Endothelial cell of umbilical vein (primary cell): ENCODE data around the gene CHST7. TPM values are rescaled to one million over a fixed set of nuclear protein-coding genes. Genes with fewer than 3 reads are reported as not detected.

Experiments
- BruUV-seq: library from RNA; stranded (reverse); fragments of 400-500 nt; replicated peaks from 2 replicates; lab custom pipeline; 2021; lab: Mats Ljungman, UMichigan
- CTCF ChIA-PET: fragments of 300-600, 350-600 bp; sonication (Branson Sonifier 250); formaldehyde crosslinking; loops from one replicate; lab custom pipeline; 2021; ENCODE audit warnings: antibody characterized with exemption, inconsistent platforms; lab: Charles Lee
- POLR2A ChIA-PET: fragments of 300-600, 350-600 bp; sonication (Branson Sonifier 250); formaldehyde crosslinking; loops from one replicate; lab custom pipeline; 2021; ENCODE audit warnings: antibody characterized with exemption, inconsistent platforms; lab: Charles Lee
- DNase-seq: peaks from one replicate; pipeline ENCODE4 v3.0.0-alpha.2; 2011; ENCODE audit warnings: low read depth, low spot score
- FAIRE-seq: peaks from 2 replicates; lab custom pipeline; 2011; peaks lifted over from hg19 to GRCh38; lab: Jason Lieb, UNC
- H2AFZ ChIP-seq: 2 replicates; pipeline ENCODE4 v1.6.0; 2012; ENCODE audit warnings: low read depth, low read length, control low read depth, inconsistent platforms
- H3K27ac ChIP-seq: 2 replicates; pipeline ENCODE4 v1.5.1; 2011; ENCODE audit warnings: low read depth, mild to moderate bottlenecking, control low read depth, low read length, moderate library complexity; ENCODE audit not compliant: insufficient read depth
- H3K27me3 ChIP-seq, 2 experiments: 2 replicates each; pipeline versions ENCODE4 v1.6.0 to v1.6.1; 2011; ENCODE audit warnings: low read length in 2 of 2, mixed read lengths in 1 of 2; ENCODE audit not compliant: control insufficient read depth in 2 of 2, insufficient read depth in 2 of 2
- H3K36me3 ChIP-seq, 2 experiments: 2 replicates in 1 of 2; 3 replicates in 1 of 2; pipeline ENCODE4 v1.5.1; 2011; ENCODE audit warnings: low read length in 2 of 2, mild to moderate bottlenecking in 1 of 2, moderate library complexity in 1 of 2; ENCODE audit not compliant: control insufficient read depth in 2 of 2, insufficient read depth in 2 of 2; ENCODE audit errors: extremely low read depth in 1 of 2
- H3K4me1 ChIP-seq: 3 replicates; pipeline ENCODE4 v1.5.1; 2011; ENCODE audit warnings: mild to moderate bottlenecking, low read length; ENCODE audit not compliant: control insufficient read depth, insufficient read depth; ENCODE audit errors: extremely low read depth
- H3K4me2 ChIP-seq: 2 replicates; pipeline ENCODE4 v1.6.1; 2011; ENCODE audit warnings: low read length, control low read depth, mixed read lengths; ENCODE audit not compliant: insufficient read depth
- H3K4me3 ChIP-seq, 3 experiments: fragments of 200-600 bp in 1 of 3; sonication (generic), shearing (Covaris generic) in 1 of 3; replicated peaks in 1 of 3; 2 replicates each; pipeline ENCODE4 v1.5.1; 2011 to 2016; ENCODE audit warnings: control low read depth in 3 of 3, low read length in 3 of 3, mild to moderate bottlenecking in 2 of 3, inconsistent platforms in 1 of 3, low read depth in 1 of 3, moderate library complexity in 1 of 3; ENCODE audit not compliant: insufficient read depth in 1 of 3
- H3K79me2 ChIP-seq: 2 replicates; pipeline ENCODE4 v1.6.0; 2012; ENCODE audit warnings: low read length, inconsistent platforms; ENCODE audit not compliant: control insufficient read depth, insufficient read depth
- H3K9ac ChIP-seq: replicated peaks from 2 replicates; pipeline ENCODE3; 2011; ENCODE audit warnings: low read length, control low read depth; ENCODE audit not compliant: insufficient read depth; ENCODE audit errors: extremely low read depth
- H3K9me1 ChIP-seq: replicated peaks from 3 replicates; pipeline ENCODE4 v1.6.0; 2011; ENCODE audit warnings: mild to moderate bottlenecking, low read length; ENCODE audit not compliant: control insufficient read depth, insufficient read depth; ENCODE audit errors: extremely low read depth
- H3K9me3 ChIP-seq: replicated peaks from 2 replicates; pipeline ENCODE4 v1.5.1; 2012; ENCODE audit warnings: low read length, inconsistent platforms; ENCODE audit not compliant: control insufficient read depth, insufficient read depth
- H4K20me1 ChIP-seq: replicated peaks from 2 replicates; pipeline ENCODE3; 2011; ENCODE audit warnings: mild to moderate bottlenecking, low read length; ENCODE audit not compliant: control insufficient read depth, insufficient read depth; ENCODE audit errors: extremely low read depth
- CTCF ChIP-seq, 2 donors: IDR thresholded peaks; 1 replicate in 1 of 2; 2 replicates in 1 of 2; pipeline ENCODE4 v1.5.1; 2011; ENCODE audit warnings: low read length in 2 of 2, mild to moderate bottlenecking in 2 of 2, moderate library complexity in 2 of 2, control low read depth in 1 of 2, inconsistent platforms in 1 of 2, low read depth in 1 of 2; ENCODE audit not compliant: insufficient read depth in 1 of 2; ENCODE audit errors: extremely low read depth in 1 of 2
- EZH2 ChIP-seq: IDR thresholded peaks from 2 replicates; pipeline ENCODE4 v1.6.1; 2012; ENCODE audit warnings: borderline replicate concordance, low read depth, mild to moderate bottlenecking, moderate library complexity, low read length, inconsistent platforms; ENCODE audit not compliant: severe bottlenecking
- FOS ChIP-seq: IDR thresholded peaks from 2 replicates; pipeline ENCODE4 v1.6.1; 2011; ENCODE audit warnings: mild to moderate bottlenecking, low read length, moderate library complexity, borderline replicate concordance; ENCODE audit not compliant: insufficient read depth
- GATA2 ChIP-seq: IDR thresholded peaks from 2 replicates; pipeline ENCODE4 v1.7.0; 2011; ENCODE audit warnings: low read depth, mild to moderate bottlenecking, moderate library complexity, mixed read lengths, low read length; ENCODE audit not compliant: insufficient read length, insufficient read depth
- JUN ChIP-seq: IDR thresholded peaks from 2 replicates; pipeline ENCODE4 v1.6.1; 2011; ENCODE audit warnings: borderline replicate concordance, low read depth; ENCODE audit not compliant: insufficient read length, insufficient read depth
- MAX ChIP-seq: IDR thresholded peaks from 2 replicates; pipeline ENCODE4 v1.6.1; 2011; ENCODE audit not compliant: insufficient read depth, insufficient read length
- MYC ChIP-seq: IDR thresholded peaks from one replicate; pipeline ENCODE4 v1.6.1; 2011; ENCODE audit warnings: mild to moderate bottlenecking, low read depth, low read length
- POLR2A ChIP-seq: IDR thresholded peaks from 2 replicates; pipeline ENCODE4 v1.6.1; 2012; ENCODE audit warnings: low read depth, mild to moderate bottlenecking, control low read depth, low read length
- POLR2AphosphoS5 ChIP-seq: IDR thresholded peaks from 2 replicates; pipeline ENCODE4 v1.6.1; 2012; ENCODE audit warnings: low read depth, mild to moderate bottlenecking, control low read depth, low read length, moderate library complexity; ENCODE audit not compliant: insufficient read depth
- dilution Hi-C: fragments of 300-500 bp; cut with MboI; formaldehyde crosslinking; loops from one replicate; pipeline ENCODE4 v1.15.0; 2019; ENCODE audit warnings: low sequenced_read_pairs; ENCODE audit not compliant: extremely low pct_ligation_motif_present
- intact Hi-C: fragments of 100-400 bp; cut with micrococcal nuclease; formaldehyde crosslinking; loops from one replicate; pipeline ENCODE4 v1.10.0; 2022
- polyA plus RNA-seq, 4 experiments: library from polyadenylated mRNA; depleted of rRNA in 3 of 4; stranded (reverse) in 3 of 4; unstranded in 1 of 4; fragments of >200 nt; gene quantifications; 2 replicates each; pipeline versions ENCODE4 v1.2.1 to v1.2.3, GENCODE V29; 2011 to 2012; ENCODE audit warnings: missing spikeins in 1 of 4
- total RNA-seq: library from RNA; stranded (reverse); gene quantifications from 2 replicates; pipeline ENCODE4 v1.2.3, GENCODE V29; 2021

Gene CHST7
- total and polyA plus RNA-seq, 2 donors (not counting 3 experiments of a cell fraction or from before 2014, with no cell fraction given), result 4.5 to 11.2 TPM

GRCh38 chrX:46576458-46576857 lies 2.9 kb downstream of the CHST7 start:
- no peak overlapping the region for H3K9ac ChIP-seq
- CTCF ChIA-PET, result interaction anchor here (1.4 to 4.0 kb wide), 2 partner anchors 10 to 22 kb away, joined by 6 to 11 read pairs; no protein-coding TSS in a partner anchor
- no peaks in the 10 kb centered on the region for H3K36me3 ChIP-seq
- dilution Hi-C loops (no loop called here), intact Hi-C loops (loop anchor here (10.0 kb wide), 1 partner anchor 218 kb away; no protein-coding TSS in a partner anchor)
- H2AFZ ChIP-seq, result no peak overlapping the region
- H3K79me2 ChIP-seq, result peaks cover 5% of the 10 kb centered on the region
- no TSS peak for BruUV-seq
- H3K4me1 ChIP-seq, result peaks cover 30% of the 10 kb centered on the region
- H3K27ac ChIP-seq, result no peak overlapping the region
- no peaks in the 10 kb centered on the region for H4K20me1 ChIP-seq
- no peaks in the 10 kb centered on the region for H3K9me3 ChIP-seq
- H3K9me1 ChIP-seq, result no peaks in the 10 kb centered on the region
- H3K27me3 ChIP-seq, result no peaks in the 10 kb centered on the region
- FAIRE-seq (peak; percentile 79), DNase-seq (peak; percentile 29)
- H3K4me2 ChIP-seq, result peak overlapping the region; percentile 76
- POLR2A ChIA-PET, result interaction anchor here (0.6 to 1.2 kb wide), 2 partner anchors 11 to 19 kb away, joined by 3 to 4 read pairs; no protein-coding TSS in a partner anchor
- no peak for TF ChIP-seq MAX
- no peak for TF ChIP-seq FOS
- TF ChIP-seq POLR2A, result no peak
- TF ChIP-seq MYC, result no peak
- no peak for TF ChIP-seq CTCF (IDR thresholded peaks at IDR 0.05; ENCODE audit: extremely low read depth in 1 of 2, insufficient read depth in 1 of 2, low read depth in 1 of 2, low read length in 2 of 2)
- TF ChIP-seq EZH2, result no peak
- no peak for TF ChIP-seq GATA2
- no peak for TF ChIP-seq JUN
- no peak for TF ChIP-seq POLR2AphosphoS5
- H3K4me3 ChIP-seq, result peak overlapping the region; percentile 48 to 61 (median 61)
